COLO829 (cell line): ENCODE measurements around the gene GPR176.

Source experiments
- DNase-seq: peaks from one replicate; pipeline ENCODE4 v3.0.0; 2012; ENCODE audit warnings: low spot score

GPR176 gene, protein sequence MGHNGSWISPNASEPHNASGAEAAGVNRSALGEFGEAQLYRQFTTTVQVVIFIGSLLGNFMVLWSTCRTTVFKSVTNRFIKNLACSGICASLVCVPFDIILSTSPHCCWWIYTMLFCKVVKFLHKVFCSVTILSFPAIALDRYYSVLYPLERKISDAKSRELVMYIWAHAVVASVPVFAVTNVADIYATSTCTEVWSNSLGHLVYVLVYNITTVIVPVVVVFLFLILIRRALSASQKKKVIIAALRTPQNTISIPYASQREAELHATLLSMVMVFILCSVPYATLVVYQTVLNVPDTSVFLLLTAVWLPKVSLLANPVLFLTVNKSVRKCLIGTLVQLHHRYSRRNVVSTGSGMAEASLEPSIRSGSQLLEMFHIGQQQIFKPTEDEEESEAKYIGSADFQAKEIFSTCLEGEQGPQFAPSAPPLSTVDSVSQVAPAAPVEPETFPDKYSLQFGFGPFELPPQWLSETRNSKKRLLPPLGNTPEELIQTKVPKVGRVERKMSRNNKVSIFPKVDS

DNA sequence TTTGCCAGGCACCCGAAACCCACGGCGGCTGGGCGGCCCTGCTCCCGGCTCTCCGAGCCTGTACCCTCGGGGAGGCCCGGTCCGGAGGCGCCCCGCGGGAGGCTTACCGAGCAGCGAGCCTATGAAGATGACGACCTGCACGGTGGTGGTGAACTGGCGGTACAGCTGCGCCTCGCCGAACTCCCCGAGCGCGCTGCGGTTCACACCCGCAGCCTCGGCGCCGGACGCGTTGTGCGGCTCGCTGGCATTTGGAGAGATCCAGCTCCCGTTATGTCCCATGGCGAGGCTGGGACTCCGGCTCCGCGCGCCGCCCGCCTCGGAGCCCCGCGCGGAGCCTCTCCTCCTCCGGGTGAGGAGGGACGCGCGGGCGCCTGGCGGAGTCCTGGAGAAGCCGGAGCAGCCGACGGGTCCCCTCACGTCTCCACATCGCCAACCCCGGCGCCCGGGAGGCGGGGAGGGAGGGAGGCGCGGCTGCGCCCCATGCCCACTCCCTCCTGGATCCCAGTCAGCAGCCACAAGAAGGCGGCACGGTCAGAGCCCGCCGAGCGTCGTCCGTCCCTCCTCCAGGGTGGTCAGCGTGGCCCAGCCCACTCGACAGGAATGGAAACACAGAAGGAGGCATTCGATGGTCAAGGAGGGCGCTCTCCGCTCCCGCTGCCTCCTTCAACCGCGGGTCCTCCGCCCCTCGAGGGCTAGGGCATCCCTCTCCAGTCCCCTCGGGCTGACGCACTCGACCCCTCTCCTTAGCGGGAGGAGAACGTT, at the start of gene GPR176:
Gene GPR176 (minus strand): TSS at position 519 of the 762 bp plus-strand sequence. CDS start 240 bp downstream, at position 279.
- DNase-seq = no peak

DNA sequence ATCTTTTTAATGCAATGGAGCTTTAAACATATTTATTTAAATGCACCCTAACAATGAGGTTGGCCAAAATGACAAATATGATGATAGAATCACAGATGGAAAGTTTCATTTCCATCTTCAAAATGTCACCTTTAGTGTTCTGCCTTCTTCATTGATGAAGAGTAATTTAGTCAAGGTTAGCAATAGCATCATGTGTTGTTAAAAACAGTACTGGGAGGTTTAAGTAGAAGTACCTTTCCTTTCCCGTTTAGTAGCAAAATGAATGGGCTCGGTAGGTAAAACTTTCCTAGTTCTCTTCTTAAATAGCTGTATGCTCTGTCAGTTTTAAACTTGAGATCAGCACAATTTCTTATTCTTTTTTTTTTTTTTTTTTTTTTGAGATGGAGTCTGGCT, 48.9 kb upstream of the GPR176 start:
- no peak for DNase-seq

DNA sequence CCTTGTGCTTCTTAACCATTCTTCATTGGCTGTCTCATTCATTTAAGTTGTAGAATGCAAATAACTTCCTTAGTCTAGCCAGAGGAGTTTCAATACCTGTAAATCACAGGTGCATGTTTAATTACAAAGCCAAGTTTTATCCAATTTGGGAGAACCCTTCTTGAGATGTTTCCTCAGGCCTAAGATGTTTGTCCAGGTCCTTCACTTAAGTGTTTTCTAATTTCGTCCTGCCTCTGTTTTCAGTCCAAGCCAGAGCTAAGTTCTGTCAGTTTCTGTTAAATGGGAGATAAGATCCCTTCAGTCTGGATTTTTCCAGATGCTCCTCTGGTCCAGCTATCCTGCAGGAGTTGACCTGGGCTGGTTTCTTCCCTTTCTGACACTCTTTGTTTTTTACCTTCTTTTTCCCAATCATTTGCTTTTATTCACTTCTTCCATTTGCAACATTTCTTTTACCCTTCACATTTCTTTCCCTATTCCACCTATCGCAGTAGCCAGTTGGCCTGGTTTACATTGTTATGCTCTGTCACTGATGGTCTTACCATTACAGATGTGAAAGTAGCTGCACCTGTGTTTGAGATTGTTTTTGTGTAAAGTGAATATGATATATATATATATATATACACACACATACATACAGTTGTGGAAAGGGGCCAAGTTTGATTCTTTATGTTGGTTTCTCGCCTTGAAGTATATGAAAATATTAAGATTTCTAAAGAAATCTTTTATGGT, 48.4 kb upstream of the GPR176 start:
- no peak for DNase-seq

DNA sequence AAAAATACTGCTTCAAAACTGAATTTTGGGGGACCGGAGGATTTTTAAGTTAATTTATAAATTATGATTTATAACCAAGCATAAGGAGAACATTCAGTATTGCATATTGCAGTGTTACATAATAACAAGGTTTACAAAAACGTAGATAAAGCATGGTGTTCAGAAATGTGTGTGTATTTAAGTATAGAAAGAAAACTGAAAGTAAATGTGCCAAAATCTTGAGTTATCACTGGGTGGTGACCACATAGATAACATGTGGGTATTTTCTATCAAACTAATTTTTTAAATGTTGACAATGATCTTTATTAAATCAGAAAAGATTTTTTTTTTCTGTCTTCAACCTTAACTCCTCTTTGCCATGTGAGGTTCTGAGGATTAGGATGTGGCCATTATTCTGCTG, 46.5 kb upstream of the GPR176 start:
- DNase-seq = no peak

DNA sequence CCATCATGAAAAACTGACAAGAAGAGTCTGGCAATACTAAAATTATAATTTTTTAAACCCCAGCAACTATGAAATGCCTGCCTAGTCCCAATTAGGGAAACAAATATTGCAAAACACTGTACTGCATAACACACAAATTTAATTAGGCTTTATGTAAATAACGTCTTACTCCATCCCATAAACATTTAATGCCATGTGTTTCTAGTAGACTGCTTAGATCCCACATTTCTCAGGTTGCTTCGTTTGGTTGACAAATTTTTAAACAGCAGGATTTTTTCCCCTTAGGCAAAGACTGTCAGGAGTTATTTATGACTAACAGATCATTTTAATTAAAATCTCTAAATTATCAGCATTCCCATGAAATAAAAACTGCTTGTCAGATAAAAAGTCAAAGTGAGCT, 43.7 kb upstream of the GPR176 start:
- DNase-seq = no peak

DNA sequence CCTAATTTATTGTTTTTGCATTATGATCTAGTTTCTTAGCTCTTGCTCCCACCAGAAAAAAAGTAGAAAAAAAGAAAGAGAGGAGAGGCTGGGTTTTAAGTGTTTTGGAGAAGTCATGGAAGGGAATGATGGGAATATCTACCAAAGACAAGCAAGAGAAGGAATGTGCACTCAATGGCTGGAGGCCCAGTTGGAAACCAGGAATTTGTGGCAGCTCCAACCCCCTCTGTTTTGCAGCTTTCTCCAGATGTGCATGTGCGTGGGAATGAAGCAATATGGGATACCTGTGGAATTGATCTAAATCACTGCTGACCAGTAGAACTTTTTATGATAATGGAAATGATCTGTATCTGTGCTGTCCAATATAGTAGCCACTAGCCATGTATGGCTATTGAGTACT, 41.0 kb upstream of the GPR176 start:
- DNase-seq = no peak

DNA sequence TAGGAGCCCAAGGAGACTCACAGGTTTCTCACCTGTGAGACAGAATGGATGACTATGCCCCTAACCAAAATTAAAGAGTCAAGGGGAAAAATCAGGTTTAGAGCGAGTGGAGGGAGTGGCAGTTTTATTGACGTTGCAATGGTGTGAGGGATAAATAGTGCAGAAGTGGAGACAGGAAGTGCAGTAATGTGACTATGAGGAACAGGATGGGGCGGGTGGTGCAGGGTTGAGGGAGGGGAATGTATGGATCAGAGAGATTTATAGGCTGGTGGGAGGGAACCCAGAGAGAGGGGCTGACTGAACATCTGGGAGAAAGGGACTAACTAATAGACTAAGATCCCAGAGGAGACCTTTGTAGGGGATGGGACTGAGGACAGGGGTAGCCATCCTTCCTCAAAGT, 40.3 kb upstream of the GPR176 start:
- DNase-seq = no peak

DNA sequence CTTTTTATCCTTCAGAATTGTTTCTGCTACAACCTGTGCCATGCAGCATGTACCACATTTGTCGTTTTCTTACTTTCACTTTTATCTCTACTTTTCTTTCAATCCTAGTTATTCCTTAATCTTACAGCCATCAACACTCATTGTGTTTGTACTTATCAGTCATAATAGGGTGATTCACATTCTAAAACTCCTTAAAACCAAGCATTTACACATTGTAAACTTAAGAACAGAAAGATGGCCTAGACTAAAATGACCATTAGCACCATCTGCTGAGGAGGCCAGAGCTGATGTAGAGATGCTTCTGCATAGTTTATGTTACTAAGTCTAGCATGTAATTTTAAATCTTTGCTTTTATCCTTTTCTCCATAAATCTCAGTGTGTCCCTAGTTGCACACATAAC, 39.3 kb upstream of the GPR176 start:
- DNase-seq = no peak

DNA sequence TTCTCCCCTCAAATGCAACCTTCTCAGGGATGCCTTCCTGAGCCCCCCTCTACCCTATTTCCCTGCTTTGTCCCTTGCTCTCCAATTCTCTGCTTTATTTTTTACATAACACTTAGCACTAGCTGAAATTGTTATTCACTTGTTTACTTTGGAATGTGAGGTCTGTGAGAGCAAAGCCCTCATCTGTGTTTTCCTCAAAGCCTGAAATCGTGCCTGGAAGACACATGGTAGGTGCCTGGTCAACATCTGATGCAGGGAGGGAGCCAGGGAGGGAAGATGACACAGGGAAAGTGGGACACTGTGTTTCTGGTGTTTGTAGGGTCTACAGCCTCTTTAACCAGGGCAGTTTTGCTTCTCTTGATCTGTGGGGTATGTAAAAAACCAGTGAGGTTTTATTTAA, 37.4 kb upstream of the GPR176 start:
- DNase-seq = no peak

DNA sequence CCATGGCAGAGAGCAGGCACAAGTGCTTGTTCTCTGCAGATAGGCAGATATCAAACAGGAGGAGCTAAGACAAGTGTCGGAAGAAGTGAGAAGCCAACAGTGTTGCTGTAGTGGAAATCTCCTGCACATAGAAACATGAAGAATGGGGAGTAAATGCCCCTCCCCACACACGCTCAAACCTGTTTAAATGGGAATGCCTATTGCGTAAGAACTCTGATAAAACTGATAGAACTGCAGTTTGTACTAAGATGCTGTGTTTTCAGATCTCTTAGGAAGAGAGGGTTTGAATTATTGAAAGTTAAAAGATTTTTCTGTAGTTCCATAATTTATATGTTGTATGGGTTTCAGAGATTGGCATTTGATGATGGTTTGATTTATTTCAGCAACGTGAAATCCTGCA, 33.5 kb upstream of the GPR176 start:
- DNase-seq = no peak

DNA sequence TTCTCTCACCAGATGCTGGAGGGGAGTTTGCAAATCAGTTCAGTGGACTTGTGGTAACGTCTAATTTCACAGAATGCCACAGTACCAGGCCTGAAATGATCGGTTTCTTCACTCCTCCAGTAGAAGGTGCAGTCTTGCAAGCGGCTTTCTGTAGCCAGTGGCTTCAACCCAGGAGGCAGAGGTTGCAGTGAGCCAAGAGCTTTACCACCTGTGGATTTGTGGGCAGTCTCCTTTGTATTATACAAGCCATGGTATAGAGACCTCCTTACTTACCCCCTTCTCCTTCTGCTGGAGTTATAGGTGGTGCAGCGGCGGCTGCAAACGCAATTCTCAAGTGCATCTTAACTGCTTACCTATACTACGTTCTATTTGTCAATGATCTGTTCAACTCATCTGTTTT, 31.5 kb upstream of the GPR176 start:
- no peak for DNase-seq

DNA sequence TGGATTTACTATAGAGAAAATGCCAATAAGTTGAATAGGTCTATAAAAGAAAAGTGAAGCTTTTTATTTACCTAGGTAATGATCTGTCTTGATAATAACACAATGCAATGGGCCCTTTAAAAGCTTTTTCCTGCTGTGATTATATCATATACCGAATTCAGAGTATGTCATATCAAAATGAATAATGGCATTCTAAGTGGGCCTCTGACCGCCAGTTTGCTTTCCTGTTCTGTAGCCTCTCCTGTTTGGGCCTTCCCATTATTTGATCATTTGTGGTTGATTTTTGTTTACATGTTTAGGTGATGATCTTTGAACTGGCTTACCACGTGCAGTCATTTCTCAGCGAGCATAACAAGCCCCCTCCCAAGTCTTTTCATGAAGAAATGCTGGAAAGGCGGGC, 28.8 kb upstream of the GPR176 start:
- DNase-seq = no peak

DNA sequence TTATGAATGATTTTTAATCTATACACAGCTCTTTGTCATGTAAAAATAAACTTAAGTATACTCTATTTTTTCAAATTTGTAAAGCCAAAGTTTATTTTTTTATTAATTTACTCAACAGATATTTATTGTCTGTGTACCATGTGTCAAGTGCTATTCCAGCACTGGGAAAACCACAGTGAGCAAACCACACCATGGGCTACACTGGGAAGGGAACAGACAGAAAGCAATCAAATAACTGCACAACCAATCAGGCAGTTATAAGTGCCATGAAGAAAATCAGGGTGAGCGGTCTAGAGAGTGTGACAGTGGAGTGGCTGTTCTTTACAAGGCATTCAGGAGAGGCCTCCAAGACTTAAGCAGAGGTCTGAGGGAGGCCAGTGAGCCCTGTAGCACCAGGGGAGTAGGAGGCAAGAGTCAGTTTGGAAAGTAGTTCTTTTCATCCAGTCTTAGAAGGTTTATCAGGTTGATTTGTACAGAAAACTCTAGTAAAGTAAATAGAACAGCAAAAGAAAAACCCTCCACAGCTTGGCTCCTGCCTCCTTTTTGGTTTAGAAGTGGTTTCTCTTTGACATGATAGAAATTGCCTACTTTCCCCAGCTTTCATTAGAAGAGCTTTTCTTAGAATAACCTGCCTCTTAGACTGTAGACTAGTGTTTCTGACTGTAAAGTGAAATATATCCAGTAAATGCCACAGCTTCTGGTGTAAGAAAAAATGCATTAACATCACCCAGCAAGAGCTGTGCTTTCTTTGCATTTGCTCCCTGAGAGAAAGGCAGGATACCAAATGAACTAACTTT, 27.5 kb upstream of the GPR176 start:
- DNase-seq = no peak

DNA sequence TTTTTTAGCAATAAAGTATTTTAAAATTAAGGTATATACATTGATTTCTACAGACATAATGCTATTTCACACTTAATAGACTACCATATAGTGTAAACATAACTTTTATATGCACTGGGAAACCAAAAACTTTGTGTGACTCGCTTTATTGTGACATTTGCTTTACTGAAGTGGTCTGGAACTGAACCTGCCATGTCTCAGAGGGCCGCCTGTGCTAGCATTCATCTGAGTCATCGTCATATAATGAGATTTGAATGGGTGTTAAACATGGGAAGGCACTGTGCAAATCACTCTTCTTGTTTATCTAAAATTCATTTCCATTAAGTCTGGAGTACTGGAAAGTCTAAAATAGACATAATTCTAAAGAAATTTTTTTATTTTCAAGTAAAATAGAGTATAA, 26.8 kb upstream of the GPR176 start:
- no peak for DNase-seq

DNA sequence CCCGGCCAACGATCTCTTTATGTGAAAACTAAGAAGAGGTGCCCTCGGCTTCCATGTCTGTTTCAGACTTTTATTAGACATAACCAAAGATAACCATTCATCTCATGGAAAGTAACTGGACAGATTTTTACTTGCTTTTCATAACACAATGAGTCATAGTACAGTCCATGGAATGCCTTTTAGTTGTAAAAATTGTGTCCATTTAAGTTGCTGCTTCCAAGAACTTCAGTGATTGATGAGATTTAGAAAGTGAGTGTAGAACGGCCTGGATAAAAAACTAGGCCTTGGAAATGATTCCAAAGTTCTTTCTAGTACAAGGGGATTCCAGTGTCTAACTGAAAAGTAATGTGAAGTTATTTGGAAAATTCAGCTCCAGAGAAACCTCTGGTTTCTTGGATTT, 24.7 kb upstream of the GPR176 start:
- DNase-seq = no peak

DNA sequence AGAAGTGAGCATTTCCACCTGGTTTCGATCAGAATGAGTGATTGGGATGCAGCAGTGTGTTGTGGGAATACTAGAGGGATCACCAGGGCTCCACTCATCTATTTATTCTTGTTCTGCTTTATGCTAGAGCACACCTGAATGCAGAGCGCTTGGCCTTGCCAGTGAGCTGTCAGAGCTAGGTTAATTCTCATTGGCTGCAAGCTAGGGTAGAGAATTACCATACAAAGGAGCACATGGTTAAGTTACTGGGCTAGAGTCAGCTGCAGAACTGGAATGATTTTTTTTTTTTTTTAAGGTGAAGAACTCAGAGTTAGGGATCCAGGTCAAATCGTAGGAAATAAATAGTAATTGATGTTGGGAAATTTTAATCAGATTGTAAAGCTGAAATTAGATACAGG, 22.7 kb upstream of the GPR176 start:
- DNase-seq = no peak

DNA sequence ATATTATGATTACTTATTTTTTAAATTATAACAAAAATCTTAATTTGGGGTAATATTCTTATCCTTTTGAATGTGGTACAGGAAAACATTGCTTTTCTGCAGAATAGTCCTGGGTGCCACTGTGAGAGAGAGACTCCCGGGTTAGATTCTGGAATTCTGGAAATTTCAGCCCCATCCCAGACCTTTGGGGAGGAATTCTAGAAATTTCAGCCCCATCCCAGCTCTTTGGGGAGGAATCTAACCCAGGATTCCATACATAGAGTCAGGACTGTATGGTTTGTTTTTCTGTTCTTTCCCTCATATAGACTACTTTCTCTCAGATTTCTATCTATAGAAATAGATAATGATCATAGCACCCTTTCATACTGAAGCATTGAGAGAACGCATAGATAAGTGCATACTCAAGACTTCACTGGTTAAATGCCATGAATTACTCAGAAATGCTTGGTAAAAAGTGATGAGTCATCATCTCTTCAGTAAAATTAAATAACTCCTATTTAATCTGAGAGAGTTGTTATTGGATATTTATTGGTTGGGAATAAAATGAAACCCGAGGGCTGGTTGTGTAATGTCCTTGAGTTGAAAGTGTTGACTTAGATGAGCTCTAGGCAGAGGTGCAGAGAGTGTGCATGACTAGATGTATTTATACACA, 22.2 kb upstream of the GPR176 start:
- DNase-seq = no peak

DNA sequence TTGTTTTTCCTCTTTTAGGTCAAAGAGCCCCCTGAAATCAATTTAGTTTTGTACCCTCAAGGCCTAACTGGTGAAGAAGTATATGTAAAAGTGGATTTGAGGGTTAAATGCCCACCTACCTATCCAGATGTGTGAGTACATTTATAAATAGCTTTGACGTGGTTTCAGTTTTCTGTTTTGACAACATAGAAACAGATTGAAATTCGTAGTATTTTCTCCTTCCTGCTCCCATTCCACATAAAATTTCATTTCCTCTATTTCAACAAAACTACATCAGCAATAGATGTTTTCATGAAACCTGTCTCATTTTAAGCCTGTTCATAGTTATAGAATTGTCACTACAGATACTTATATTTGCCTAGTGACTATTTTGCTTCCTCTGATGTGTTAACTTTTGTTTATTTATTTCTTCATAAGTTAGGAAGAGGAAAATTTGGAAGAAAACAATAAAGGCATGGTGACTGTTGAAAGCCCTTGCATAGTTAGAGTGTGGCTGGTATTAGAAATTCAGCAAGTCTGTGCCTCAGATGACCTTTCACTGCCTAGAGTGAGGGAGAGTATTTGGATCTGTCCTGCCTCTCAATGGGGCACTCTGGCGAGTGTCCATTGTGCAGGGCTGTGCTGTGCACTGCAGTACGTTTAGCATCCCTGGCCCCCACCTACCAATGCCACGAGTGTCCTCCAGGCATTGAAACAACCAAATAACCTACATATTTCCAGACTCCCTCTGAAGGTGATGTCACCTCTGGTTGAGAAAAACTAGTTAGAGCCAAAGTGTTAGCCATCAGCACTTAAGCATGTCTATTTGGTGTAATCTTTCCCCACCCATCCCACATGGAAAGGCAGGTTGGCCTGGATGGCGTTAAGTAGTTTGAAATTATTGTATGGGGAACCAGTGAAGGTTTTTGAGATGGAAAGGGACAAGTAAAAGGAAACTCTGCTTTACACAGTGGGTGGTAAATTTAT, 19.7 kb upstream of the GPR176 start:
- DNase-seq = no peak

DNA sequence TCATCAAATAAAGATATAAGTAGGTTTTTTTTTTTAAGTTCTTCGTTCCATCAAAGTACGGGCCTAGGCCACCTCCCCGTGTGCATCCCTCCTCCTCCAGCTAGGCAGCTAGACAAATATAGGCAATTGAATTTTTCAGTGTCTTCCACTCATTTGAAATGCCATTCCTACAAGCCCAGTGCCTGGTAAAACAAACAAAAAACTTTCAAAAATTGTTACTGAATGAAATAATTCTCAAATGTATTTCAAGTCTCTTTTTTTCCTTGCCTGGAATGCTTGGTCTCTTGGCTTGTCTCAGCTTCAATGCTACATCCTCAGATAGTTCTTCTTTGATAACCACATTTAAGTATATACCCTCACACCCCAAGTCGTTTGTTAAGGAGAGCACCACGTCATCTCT, 17.6 kb upstream of the GPR176 start:
- no peak for DNase-seq

DNA sequence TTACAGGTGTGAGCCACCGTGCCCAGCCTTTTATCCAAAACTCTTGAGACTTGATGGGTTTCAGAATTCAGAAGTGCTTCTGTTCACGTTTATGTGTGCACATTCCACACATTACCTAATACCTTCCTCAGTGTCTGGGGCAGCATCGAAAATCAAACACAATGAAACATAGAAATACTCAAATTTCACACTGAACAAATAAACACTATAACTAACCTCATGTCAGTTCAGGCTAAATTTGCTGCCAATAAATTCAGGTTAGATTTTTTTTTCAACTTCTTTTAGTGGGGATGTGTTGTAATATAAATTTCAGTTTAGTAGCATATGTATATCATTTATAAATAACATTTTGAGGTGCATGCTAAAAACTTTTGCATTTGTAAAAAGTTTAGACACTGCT, 16.6 kb upstream of the GPR176 start:
- no peak for DNase-seq
